SU-DHL-6 (cell line): ENCODE data around the gene PIM1.
A peak's percentile ranks its signal among the peaks of the same experiment; 100 is the strongest.

ENCODE experiments used
- H2AFZ ChIP-seq: fragments of 200-600 bp; sonication (generic); 2 replicates; pipeline ENCODE4 v1.6.1; 2014; ENCODE audit warnings: low read depth, mild to moderate bottlenecking, moderate library complexity, mixed read lengths, antibody characterized with exemption, low read length; ENCODE audit not compliant: severe bottlenecking
- H3F3A ChIP-seq: fragments of 200-600 bp; shearing (Covaris generic); 2 replicates; pipeline ENCODE4 v1.6.0; 2016; ENCODE audit warnings: antibody characterized with exemption, mild to moderate bottlenecking; ENCODE audit not compliant: insufficient read depth
- H3K27ac ChIP-seq: fragments of 200-600 bp; sonication (generic); 2 replicates; pipeline ENCODE4 v1.5.1; 2016; ENCODE audit warnings: low read depth, mild to moderate bottlenecking, low read length, moderate library complexity, mixed read lengths
- H3K27me3 ChIP-seq: fragments of 200-600 bp; sonication (generic), shearing (Covaris generic); 2 replicates; pipeline ENCODE4 v1.6.0; 2014; ENCODE audit warnings: mild to moderate bottlenecking, low read length
- H3K36me3 ChIP-seq: fragments of 200-600 bp; sonication (generic); 2 replicates; pipeline ENCODE4 v1.6.1; 2014; ENCODE audit warnings: mild to moderate bottlenecking, low read length, mixed read lengths
- H3K4me2 ChIP-seq: fragments of 300-600, 200-600 bp; shearing (Covaris generic), sonication (generic); 2 replicates; pipeline ENCODE4 v1.6.0; 2014; ENCODE audit warnings: low read length, low read depth, mild to moderate bottlenecking; ENCODE audit not compliant: poor library complexity, severe bottlenecking
- H3K4me3 ChIP-seq: fragments of 200-600 bp; sonication (generic); 2 replicates; pipeline ENCODE4 v1.5.1; 2014; ENCODE audit warnings: antibody characterized with exemption, low read length, mild to moderate bottlenecking, mixed read lengths; ENCODE audit not compliant: insufficient read depth, poor library complexity, severe bottlenecking
- H3K79me2 ChIP-seq: fragments of 200-600 bp; sonication (generic); 2 replicates; pipeline ENCODE4 v1.6.1; 2014; ENCODE audit warnings: mild to moderate bottlenecking, low read length, moderate library complexity; ENCODE audit not compliant: insufficient read depth
- H3K9ac ChIP-seq: fragments of 200-600 bp; sonication (generic); 2 replicates; pipeline ENCODE4 v1.7.0; 2014; ENCODE audit warnings: mild to moderate bottlenecking, low read length
- H3K9me2 ChIP-seq: fragments of 200-600 bp; sonication (generic); replicated peaks from 2 replicates; pipeline ENCODE4 v1.6.1; 2014; ENCODE audit warnings: low read length; ENCODE audit not compliant: insufficient read depth
- H3K9me3 ChIP-seq: fragments of 200-600 bp; sonication (generic); 2 replicates; pipeline ENCODE4 v1.6.1; 2014; ENCODE audit warnings: low read length, mixed read lengths; ENCODE audit not compliant: insufficient read depth
- H4K20me1 ChIP-seq: fragments of 200-600 bp; sonication (generic); 2 replicates; pipeline ENCODE4 v1.6.1; 2014; ENCODE audit warnings: low read depth, mild to moderate bottlenecking, antibody characterized with exemption, low read length, moderate library complexity, mixed read lengths
- CTCF ChIP-seq: fragments of 200-600 bp; sonication (generic); IDR thresholded peaks from one replicate; pipeline ENCODE4 v1.5.1; 2017; ENCODE audit warnings: antibody characterized with exemption, mild to moderate bottlenecking, low read length, moderate library complexity; ENCODE audit not compliant: insufficient read depth, poor library complexity, severe bottlenecking
- EZH2phosphoT487 ChIP-seq: fragments of 200-600 bp; sonication (generic), shearing (Covaris generic); conservative IDR thresholded peaks from 2 replicates; pipeline ENCODE4 v1.6.1; 2018; ENCODE audit warnings: mild to moderate bottlenecking, antibody characterized with exemption, low read length, moderate library complexity, mixed read lengths

The PIM1 gene

GRCh38 chr6:37146735-37147157 is 23.2 kb upstream of the PIM1 start:
- H2AFZ ChIP-seq: no peak overlapping the region
- H3K9ac ChIP-seq: no peak overlapping the region
- no peaks in the 10 kb centered on the region for H3K27me3 ChIP-seq
- H4K20me1 ChIP-seq: no peaks in the 10 kb centered on the region
- no peaks in the 10 kb centered on the region for H3K36me3 ChIP-seq
- H3K79me2 ChIP-seq: no peaks in the 10 kb centered on the region
- H3K9me3 ChIP-seq: no peaks in the 10 kb centered on the region
- H3K9me2 ChIP-seq: no peaks in the 10 kb centered on the region
- H3F3A ChIP-seq: peaks cover 11% of the 10 kb centered on the region; the same call in 1 of the 2 replicates
- H3K4me2 ChIP-seq: no peak overlapping the region
- TF ChIP-seq EZH2phosphoT487 (no peak), CTCF (no peak)
- no peak overlapping the region for H3K4me3 ChIP-seq
- no peak overlapping the region for H3K27ac ChIP-seq

DNA sequence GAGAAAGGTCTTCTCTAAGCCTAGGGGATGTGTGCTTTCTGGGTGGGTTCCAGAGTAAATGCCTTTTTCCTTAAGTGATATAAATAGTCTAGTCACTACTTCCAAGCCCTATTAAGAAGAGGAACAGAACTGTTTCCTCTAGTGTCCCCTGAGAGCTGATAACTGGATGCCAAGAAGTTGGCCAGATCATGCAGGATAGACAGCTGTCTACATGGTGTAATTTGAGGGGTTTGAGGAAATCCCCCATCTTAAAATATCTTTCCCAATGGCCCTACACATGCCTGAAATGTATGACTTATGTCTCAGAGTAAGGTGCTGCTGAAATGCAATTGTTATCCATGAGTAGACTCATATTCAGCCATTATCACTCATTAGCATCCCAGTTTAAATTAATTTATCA is 20.2 kb upstream of the PIM1 start:
- Histone ChIP-seq H3K36me3 (no peaks in the 10 kb centered on the region), H3K79me2 (no peaks in the 10 kb centered on the region), H3K27ac (peak overlapping the region; percentile 36), H3F3A (peaks cover 11% of the 10 kb centered on the region), H4K20me1 (no peaks in the 10 kb centered on the region), H3K9me2 (no peaks in the 10 kb centered on the region), H2AFZ (no peak overlapping the region), H3K27me3 (no peaks in the 10 kb centered on the region), H3K9me3 (no peaks in the 10 kb centered on the region), H3K4me3 (peak overlapping the region; percentile 3), H3K4me2 (peak overlapping the region; percentile 30), H3K9ac (peak overlapping the region; percentile 3; the same call in 1 of the 2 replicates)
- TF ChIP-seq CTCF (no peak), EZH2phosphoT487 (no peak)

DNA sequence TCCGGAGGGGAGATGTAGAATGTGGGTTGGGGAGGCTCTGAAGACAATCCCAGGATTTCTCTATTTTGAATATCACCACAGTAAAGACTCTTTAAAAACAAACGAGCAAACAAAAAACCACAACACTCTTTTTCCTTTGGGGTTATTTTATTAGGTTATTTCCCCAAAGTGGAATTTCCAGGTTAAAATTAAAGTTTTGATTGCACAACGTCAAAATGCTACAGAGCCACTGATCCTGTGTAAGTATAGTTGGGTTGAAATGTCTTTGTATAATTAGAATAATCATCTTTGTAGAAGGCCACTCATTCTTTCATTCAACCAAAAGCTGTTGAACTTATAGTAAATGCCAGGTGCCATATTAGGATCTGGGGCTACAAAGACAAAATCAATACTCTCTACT is 19.6 kb upstream of the PIM1 start:
- TF ChIP-seq EZH2phosphoT487 (no peak), CTCF (no peak)
- Histone ChIP-seq H3F3A (peaks cover 17% of the 10 kb centered on the region), H3K36me3 (no peaks in the 10 kb centered on the region), H3K9ac (peak overlapping the region; percentile 3; the same call in 1 of the 2 replicates), H2AFZ (no peak overlapping the region), H4K20me1 (no peaks in the 10 kb centered on the region), H3K4me2 (peak overlapping the region; percentile 30), H3K79me2 (no peaks in the 10 kb centered on the region), H3K9me3 (no peaks in the 10 kb centered on the region), H3K27ac (peak overlapping the region; percentile 36), H3K27me3 (no peaks in the 10 kb centered on the region), H3K4me3 (peak overlapping the region; percentile 3), H3K9me2 (no peaks in the 10 kb centered on the region)
